Ovary (tissue), 3 donors: ENCODE results near the gene FAM229A.

Source experiments
- POLR2A ChIP-seq: fragments of 450-650 bp; IDR thresholded peaks from one replicate; pipeline ENCODE4 v1.6.1; 2017; ENCODE audit warnings: antibody characterized with exemption, mild to moderate bottlenecking, moderate library complexity
- TF ChIP-seq, protein P1 (sequence below), 3 donors: fragments of 450-650 bp in 2 of 3; fragments of 200-600 bp in 1 of 3; IDR thresholded peaks; one replicate each; pipeline versions ENCODE4 v1.5.1 to v1.8.0; 2016 to 2022; ENCODE audit warnings: antibody characterized with exemption in 3 of 3, mild to moderate bottlenecking in 1 of 3
- donor health status: DM: no; HTN: no; CAD: no.

DNA sequence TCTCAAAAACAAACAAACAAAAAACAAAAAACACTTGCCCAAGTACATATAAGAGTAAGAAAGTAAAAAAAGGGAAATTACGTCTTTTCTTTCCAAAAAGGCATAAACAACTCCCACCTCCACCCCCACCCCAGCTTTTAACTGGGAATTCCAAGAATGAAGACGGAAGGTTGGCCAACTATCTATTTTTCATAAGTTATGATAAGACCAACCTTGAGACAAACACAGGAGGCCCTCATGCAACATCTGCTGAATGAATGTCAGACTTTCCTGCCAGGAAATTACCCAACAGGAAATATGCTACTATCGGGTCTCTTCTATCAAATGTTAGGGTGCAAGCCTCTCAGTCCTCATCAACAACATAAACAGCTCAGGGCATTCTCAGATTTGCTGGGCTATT is 30.0 kb upstream of the FAM229A start:
- TF ChIP-seq, protein P1, sequence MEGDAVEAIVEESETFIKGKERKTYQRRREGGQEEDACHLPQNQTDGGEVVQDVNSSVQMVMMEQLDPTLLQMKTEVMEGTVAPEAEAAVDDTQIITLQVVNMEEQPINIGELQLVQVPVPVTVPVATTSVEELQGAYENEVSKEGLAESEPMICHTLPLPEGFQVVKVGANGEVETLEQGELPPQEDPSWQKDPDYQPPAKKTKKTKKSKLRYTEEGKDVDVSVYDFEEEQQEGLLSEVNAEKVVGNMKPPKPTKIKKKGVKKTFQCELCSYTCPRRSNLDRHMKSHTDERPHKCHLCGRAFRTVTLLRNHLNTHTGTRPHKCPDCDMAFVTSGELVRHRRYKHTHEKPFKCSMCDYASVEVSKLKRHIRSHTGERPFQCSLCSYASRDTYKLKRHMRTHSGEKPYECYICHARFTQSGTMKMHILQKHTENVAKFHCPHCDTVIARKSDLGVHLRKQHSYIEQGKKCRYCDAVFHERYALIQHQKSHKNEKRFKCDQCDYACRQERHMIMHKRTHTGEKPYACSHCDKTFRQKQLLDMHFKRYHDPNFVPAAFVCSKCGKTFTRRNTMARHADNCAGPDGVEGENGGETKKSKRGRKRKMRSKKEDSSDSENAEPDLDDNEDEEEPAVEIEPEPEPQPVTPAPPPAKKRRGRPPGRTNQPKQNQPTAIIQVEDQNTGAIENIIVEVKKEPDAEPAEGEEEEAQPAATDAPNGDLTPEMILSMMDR (IDR thresholded peaks at IDR 0.05), result no peak
- TF ChIP-seq POLR2A, result no peak
